ENCODE data around the gene ACOXL.

The ACOXL gene

DNA sequence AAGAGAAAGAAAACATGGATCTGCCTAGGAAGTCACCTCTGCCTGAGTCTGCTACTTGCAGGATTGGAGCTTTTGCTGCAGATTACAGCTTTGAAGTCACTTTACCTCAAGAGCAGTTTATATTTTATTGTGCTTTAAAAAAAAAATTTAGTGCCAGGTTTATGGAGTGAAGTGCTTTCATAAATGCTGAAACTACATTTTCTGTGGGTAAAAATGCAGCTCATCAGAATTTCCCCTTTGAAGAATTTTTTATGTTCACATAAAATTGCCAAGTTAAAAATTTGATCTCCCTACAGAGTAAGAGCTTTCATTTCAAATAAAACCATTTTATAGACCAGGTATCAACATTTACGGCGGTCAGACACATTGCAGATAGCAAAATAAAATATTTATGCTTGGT, 413.6 kb downstream of the ACOXL start:
- no peak for DNase-seq

DNA sequence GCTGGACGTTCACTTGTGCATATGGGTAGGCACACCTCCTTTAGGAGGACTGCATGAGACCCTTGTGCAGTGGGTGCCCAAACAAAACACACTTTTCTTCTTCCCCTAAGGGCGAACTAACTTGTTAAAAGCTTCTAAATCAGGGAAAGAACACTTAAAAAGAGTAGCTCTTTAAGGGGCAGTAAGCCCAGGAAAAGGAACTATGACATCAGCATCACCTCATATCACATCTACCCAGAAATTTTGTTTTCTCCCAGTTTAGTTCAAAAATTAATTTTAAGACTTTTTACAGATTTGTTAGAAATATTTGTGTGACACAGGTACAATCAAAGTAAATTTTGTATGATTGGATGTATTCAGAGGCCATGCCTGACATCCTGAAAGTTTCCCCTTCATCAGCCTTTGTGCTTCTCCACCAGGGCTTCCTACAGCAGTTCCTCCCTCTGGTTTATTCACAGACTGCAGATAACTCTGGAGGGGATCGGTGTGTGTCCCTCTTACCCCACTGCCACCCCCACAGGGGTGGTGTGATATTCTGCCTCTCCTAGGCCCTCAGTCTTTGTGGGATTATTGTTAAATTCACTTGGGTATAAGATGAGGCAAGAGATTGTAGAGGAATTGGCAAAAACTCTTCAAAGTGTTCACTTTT, 416.0 kb downstream of the ACOXL start:
- no peak for DNase-seq

DNA sequence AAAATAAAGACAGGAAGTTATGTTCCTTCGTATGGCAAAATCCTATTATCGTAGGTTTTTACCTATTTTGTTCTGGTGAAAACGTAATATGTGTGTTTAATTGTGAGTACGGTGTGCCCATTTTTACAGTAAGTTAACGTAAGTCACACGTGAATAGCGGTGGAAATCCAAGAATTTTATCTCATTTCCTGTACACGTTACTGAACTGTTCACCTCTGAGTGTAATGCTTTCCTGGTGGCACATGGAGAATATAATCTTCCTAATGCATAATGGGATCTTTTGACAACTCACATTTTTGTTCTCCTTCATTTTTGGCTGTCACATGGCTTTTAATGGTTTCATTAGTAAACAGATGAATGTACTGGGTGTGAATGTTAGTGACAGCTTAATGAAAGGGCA, 416.6 kb downstream of the ACOXL start:
- DNase-seq = no peak

DNA sequence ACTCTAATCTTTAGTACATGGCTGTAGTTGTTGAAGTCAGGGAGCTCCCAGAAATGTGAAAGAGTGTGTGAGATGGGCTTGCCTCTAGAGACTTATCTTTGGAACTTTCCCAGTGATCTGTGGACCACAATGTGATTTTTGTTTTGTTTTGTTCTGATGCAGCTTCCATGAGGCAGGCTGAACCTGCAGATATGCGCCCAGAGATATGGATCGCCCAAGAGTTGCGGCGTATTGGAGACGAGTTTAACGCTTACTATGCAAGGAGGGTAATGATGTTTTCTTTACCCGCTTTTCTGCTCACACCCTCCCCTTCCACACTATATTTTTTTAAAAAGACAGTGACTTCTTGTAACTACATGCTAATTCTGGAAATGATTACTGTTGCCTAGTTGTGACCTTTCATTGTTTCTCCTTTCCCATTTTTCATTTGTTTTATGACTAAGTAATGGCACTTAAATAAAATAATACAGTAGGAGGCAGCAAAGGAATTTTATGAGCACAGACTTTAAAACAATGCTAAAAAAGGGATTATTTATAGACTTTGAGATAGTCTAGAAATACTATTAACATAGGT, 417.6 kb downstream of the ACOXL start:
- no peak for DNase-seq

DNA sequence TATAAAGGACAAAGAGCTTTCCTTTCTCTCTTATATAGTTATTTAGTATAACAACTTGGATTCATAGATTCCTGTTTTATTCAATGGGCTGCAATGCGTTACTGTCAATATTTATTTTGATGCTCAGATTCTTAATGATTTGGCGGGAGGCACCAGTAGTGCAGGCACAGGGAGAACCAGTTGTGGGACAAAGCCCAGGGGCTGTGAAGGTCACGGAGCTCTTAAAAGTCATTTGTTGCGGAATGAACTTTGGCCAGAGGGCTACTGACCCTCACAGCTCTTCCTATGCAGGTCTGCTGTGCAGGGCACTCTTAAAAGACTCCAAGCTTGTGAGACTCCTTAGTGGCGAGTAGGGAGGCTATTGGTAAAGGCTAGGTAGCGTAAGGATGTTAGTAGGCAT, 422.4 kb downstream of the ACOXL start:
- no peak for DNase-seq

DNA sequence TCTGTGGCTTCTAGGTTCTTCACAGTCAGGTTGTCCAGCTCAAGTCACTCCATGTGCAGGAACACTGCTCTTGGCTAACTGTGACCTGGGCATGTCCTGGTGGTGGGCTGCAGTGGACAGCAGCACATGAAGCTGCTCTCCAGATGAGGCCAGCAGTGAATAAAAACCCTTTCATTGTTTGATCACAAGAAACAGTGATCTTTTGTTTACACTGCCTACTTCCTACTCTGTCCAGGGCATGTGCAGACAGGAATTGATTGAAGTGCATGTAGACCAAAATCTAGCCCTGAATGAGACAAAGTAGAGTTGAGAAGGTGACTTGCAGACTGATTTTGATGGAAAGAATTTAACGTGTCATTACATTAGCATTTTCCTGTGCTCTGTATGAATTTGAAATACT, 423.2 kb downstream of the ACOXL start:
- no peak for DNase-seq

DNA sequence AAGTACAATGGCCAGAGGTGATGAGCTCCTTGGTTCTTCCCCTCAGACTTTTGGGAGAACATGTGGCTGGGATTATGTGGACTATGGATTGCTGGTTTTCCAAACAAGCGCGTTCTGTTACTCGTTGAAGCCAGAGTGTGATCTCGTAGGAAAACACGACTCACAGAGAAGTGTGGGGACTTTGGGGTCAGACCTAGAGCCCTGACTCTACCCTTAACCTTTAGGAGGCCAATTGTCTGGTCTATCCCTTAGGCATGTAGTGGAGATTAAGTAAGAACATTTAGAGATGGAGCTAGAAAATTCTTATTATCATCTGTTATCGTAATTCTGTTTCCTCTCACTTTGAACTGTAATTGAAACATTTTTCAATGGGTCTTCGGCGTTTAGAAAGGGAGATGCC, 424.2 kb downstream of the ACOXL start:
- DNase-seq = no peak

DNA sequence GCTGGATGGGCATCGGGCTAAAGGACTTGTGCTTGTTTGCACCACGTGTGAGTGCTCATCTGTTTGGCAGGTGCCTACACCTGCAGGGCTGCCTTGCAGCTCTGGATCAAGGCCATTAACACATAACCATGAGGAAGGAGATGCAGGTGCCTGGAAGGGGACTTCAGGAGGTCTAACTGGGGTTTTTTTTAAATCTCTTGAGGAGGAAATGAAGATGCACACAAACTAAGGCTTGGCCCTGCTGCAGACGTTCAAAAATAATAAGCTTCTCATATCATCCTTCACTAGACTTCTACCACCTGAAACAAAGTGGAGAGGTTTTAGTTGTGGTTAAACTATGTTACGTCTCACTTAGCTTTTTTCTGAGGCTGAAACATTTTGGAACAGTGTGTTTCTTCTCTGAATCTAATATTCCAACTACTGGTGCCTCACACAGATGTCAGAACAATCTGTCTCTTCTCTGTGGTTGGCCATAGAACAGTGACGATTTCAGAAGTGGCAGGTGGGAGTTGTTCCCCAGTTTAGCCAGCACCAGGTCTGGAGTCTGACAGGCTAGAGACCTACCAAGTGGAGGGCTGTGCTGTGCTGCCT, 424.8 kb downstream of the ACOXL start:
- no peak for DNase-seq

DNA sequence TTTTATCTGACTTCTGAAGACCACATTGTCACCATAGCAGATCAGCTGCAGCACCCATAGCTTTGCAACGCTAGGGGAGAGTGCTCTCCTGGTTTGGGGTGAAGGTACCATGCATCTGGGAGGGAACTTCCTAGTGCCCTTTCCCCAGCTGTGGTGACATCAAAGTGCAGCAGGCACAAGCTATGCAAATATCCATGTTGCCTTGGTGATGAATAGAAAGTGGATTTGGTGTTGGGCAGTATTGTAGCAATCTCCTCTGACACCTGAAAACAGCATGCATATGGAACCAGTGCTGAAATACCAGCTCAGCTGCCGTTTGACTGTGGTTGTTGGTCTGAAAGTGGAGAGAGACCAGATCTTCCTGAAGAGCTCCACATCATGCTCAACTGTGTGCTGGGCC, 425.4 kb downstream of the ACOXL start:
- no peak for DNase-seq

DNA sequence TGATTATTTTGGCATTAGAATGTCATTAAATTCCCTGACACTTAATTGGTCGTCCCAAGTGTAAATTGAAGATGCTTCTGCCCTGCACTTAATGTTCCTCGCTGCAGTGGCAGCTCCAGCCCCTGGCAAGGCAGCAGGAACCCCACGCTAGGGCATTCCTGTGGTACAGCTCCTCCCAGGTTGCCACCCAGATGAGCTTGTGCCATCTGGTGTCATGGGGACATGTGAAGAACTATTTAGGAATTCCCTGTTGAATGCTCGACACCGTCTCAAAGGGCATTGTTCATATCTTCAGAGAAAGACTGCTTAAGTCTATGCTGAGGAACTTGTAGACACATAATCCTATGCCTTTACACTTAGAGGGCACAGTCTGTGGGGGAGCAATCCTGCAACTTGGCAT, 427.3 kb downstream of the ACOXL start:
- DNase-seq = no peak

DNA sequence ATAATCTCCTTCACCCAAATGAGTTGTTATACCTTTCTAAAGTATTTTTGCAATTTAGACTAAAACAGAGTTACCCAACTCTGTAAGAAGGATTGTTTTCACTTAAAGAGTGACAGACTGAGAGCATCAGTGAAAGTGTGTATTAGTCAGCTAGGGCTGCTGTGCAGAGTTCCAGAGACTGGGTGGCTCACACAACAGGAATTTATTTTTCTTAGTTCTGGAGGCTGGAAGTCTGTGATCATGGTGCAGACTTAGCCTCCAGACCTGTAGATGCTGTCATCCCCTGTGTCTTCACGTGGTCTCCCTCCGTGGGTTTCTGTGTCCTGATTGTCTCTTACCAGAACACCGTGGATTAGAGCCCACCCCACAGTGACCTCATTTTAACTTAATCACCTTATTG, 428.4 kb downstream of the ACOXL start:
- no peak for DNase-seq

DNA sequence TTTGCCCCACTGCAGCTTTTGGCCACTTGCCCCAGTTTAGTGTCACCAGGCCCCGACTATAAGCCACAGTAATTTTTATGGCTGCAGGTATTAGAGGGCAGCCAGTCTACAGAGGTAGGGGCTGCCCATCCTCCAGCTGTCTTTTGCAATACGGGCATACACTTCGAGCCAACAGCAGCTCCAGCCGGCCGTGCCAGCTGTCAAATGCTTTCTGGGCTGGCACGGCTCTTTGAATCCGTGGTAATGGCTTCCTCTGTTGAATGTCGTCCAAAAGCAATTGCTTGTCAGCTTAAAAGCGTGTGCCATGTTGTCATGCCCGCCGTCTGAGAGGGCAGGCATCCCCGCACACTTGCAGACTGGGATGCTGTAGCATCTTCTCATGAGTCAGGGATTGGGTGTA, 429.6 kb downstream of the ACOXL start:
- DNase-seq = no peak

DNA sequence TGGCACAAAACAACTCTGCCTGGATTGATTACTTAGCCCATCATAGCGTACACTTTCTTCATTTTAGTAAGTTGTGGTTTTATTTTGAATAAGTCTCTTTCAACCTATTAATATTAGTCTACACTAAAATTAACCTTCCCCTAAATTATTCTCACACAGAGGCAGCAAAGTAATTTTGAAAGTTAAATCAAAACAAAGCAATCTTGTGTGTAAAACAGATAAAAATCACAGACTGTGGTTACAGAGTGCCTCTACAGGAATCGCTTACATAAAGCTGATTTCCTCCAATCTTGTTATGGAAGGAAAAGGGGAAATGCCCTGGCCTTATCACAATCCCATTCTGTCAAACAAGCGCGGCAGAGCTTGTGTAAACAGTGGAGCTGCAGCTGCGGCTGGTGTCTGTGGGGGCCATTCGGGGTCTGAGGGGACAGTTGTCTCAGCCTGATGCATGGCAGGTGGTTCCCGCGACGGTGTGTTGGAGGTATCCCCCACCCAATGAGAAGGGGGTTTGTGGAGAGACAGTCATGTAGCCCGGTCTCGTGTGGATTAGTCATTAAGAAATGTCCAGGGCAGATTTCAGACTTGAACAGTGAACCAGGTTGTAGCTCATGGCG, 430.5 kb downstream of the ACOXL start:
- DNase-seq = no peak

DNA sequence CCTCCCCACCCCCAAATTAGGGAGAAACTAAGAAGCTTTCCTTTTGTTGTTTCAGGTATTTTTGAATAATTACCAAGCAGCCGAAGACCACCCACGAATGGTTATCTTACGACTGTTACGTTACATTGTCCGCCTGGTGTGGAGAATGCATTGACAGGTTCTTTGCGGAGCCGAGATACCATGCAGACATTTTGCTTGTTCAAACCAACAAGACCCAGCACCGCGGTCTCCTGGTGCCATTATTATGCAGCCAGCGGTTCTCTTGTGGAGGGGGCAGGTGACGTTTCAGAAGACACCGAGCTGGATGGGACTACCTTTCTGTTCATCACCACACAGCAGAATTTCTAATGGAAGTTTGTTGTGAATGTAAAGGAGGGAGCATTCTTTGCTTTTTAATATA, 431.7 kb downstream of the ACOXL start:
- DNase-seq = no peak

DNA sequence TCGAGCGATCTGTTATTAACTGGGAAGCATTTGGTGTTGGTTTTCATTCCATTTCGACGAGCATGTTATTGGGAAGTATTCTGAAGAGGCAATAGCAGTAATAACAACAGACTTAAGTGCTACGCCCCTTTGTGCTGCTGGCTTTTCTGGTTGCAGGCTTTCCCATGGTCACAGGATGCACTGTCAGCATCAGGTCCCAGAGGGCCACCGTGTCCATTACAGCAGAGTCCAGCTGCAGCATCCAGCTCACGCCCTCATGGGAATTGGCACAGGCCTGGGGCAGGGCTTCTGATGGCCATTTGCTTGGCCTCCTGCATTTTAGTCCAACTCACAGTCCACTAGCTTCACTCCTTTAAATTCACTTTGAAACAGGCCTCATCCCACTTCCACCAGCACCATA, 432.7 kb downstream of the ACOXL start:
- DNase-seq = no peak

DNA sequence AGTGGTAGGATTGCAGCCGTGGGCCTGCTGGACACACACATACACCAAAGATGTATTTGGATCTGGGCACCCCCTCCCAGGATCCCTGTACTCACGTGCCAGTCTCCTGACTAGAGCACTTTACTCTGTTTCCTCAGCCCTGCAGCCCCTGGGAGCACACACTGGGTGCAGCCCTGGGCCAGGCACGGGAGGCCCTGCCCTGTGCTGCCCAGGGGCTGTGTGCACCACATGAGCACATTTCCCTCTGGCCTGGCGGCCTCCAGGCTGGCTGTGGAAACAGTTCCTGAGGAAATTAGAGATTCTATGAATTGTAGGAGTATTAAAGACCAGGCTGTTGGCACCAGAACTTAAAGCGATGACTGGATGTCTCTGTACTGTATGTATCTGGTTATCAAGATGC, 433.7 kb downstream of the ACOXL start:
- no peak for DNase-seq

DNA sequence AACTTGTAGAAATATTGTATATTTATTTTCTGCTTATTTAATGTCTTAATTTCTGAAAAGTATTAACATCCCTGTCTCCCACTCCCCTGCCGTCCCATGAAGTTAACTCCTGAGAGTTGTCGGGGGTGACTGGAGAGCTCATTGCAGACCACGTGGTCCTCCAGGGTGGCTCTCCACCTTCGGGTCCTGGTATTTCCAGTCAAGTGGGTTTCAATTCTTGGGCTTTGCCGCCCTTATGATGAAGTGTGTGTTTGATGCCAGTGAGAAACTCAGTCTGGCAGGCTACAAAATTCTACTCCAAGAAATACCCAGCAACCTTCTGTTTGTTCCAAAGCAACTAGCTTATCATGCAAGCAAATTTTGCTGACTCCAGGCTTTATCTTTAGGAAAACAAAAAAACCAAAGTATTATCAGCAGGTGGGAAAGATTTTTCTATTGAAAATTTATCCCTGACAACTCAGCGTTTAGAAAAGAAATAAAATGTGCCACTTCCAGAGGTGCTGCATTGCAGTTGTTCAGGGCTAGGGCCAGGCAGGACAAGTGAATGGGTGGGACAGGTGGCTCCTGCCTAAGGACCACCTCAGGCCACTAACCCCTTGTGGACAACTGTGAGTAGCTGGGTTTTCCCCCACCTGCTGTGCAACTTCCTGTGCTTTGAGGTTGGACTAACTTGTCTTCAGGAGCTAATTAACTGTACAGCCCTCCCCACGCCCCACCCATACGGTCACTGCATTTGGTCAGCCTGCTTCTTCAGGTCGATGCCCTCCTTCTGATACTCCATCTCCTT, 434.9 kb downstream of the ACOXL start:
- DNase-seq = no peak

DNA sequence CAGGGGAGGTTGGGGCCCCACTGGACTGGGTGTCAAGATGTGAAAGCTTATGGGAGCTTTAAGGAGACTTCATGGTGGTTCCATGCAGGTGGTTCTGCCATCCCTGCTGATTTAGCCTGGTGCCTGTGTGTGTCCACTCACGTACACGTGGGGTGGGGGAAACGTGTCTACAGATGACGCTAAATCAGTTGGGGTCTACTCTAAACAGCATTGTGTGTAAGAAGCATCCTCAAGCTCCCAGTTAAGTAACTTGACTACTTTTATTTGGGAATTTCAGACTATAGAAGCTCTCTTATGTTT, 435.4 kb downstream of the ACOXL start:
- no peak for DNase-seq
